Brain microvascular endothelial cell (primary cell): ENCODE data around the gene PAK2.
"Not testable (repeated sequence)": the region's sequence is repeated elsewhere in the genome, so short reads cannot be mapped to it uniquely, and the experiment has no call there.

ENCODE experiments used
- DNase-seq: peaks from one replicate; pipeline ENCODE4 v3.0.0-alpha.2; 2020
- H3K27ac ChIP-seq: fragments of 250-450 bp; sonication (Bioruptor Pico); 2 replicates; pipeline ENCODE4 v1.5.1; 2020; ENCODE audit warnings: mild to moderate bottlenecking, moderate library complexity
- H3K27me3 ChIP-seq: fragments of 250-450 bp; sonication (Bioruptor Pico); replicated peaks from 2 replicates; pipeline ENCODE4 v1.5.1; 2020; ENCODE audit warnings: mild to moderate bottlenecking
- H3K36me3 ChIP-seq: fragments of 250-450 bp; sonication (Bioruptor Pico); replicated peaks from 2 replicates; pipeline ENCODE4 v1.5.1; 2020; ENCODE audit warnings: mild to moderate bottlenecking
- H3K4me3 ChIP-seq: 2 replicates; pipeline ENCODE4 v1.5.1; 2011; ENCODE audit warnings: low read depth, mild to moderate bottlenecking, control low read depth, low read length, moderate library complexity
- CTCF ChIP-seq: IDR thresholded peaks from 2 replicates; pipeline ENCODE4 v1.5.1; 2011; ENCODE audit warnings: low read depth, mild to moderate bottlenecking, moderate library complexity, low read length, control low read depth, inconsistent platforms; ENCODE audit errors: missing control alignments
- in situ Hi-C: cut with HindIII; loops from 2 replicates; pipeline ENCODE4 v1.10.0; 2017; ENCODE audit warnings: low sequenced_read_pairs, low pct_ligation_motif_present

The PAK2 gene

GRCh38 chr3:196810963-196811581 lies 71.4 kb downstream of the PAK2 start:
- Histone ChIP-seq H3K36me3 (peaks cover 54% of the 10 kb centered on the region), H3K4me3 (no peak overlapping the region), H3K27me3 (no peaks in the 10 kb centered on the region), H3K27ac (no peak overlapping the region)
- no peak for TF ChIP-seq CTCF
- DNase-seq, result no peak
- in situ Hi-C loops, result no loop called here

- no peak for TF ChIP-seq CTCF
- Histone ChIP-seq H3K36me3 (peaks cover 49% of the 10 kb centered on the region), H3K4me3 (no peak overlapping the region)
These were observed 73.2 kb downstream of the PAK2 start for GRCh38 chr3:196812853-196813252.

GRCh38 chr3:196813903-196814302 lies 74.2 kb downstream of the PAK2 start:
- no peak for TF ChIP-seq CTCF
- Histone ChIP-seq H3K36me3 (peaks cover 50% of the 10 kb centered on the region), H3K4me3 (no peak overlapping the region), H3K27ac (peak overlapping the region; percentile 35), H3K27me3 (no peaks in the 10 kb centered on the region)
- peak; percentile 65 for DNase-seq
- in situ Hi-C loops, result no loop called here

More at GRCh38 chr3:196812853-196813252, 73.2 kb downstream of the PAK2 start:
- Histone ChIP-seq H3K27me3 (no peaks in the 10 kb centered on the region), H3K27ac (no peak overlapping the region)
- DNase-seq, result no peak
- in situ Hi-C loops, result no loop called here

GRCh38 chr3:196821806-196822355 lies 82.2 kb downstream of the PAK2 start:
- H3K4me3 ChIP-seq, result no peak overlapping the region
- peaks cover 67% of the 10 kb centered on the region for H3K36me3 ChIP-seq
- no peak for DNase-seq
- in situ Hi-C loops, result no loop called here
- no peak for TF ChIP-seq CTCF
- H3K27me3 ChIP-seq, result no peaks in the 10 kb centered on the region
- H3K27ac ChIP-seq, result no peak overlapping the region

- peaks cover 31% of the 10 kb centered on the region for H3K36me3 ChIP-seq
- DNase-seq, H3K4me3 ChIP-seq, H3K27me3 ChIP-seq, H3K27ac ChIP-seq, in situ Hi-C loops: not testable (repeated sequence)
These were observed 90.0 kb downstream of the PAK2 start for GRCh38 chr3:196829651-196830050.

- Histone ChIP-seq H3K36me3 (peaks cover 8% of the 10 kb centered on the region), H3K27me3 (no peaks in the 10 kb centered on the region), H3K4me3 (no peak overlapping the region), H3K27ac (no peak overlapping the region)
- in situ Hi-C loops, result no loop called here
- DNase-seq, result no peak
- TF ChIP-seq CTCF, result no peak
These were observed 95.4 kb downstream of the PAK2 start for GRCh38 chr3:196835086-196835485.

GRCh38 chr3:196836626-196837025 lies 97.0 kb downstream of the PAK2 start:
- DNase-seq, H3K4me3 ChIP-seq, H3K27ac ChIP-seq, in situ Hi-C loops, H3K27me3 ChIP-seq, H3K36me3 ChIP-seq: not testable (repeated sequence)
